CD14-positive monocyte (primary cell): ENCODE results near the gene TBC1D12. TPM values are rescaled to one million over a fixed set of nuclear protein-coding genes. Genes with fewer than 3 reads are reported as not detected.
"Not testable (repeated sequence)": the region's sequence is repeated elsewhere in the genome, so short reads cannot be mapped to it uniquely, and the experiment has no call there.

Experiments
- DNase-seq, 3 donors: peaks; one replicate each; pipeline ENCODE4 v3.0.0-alpha.2; 2011 to 2022
- H2AFZ ChIP-seq: 2 replicates; pipeline ENCODE4 v1.6.0; 2012; ENCODE audit warnings: mild to moderate bottlenecking, low read depth, low read length, inconsistent platforms; ENCODE audit not compliant: insufficient read depth, poor library complexity, severe bottlenecking
- H3K27ac ChIP-seq, 2 donors: 1 replicate in 1 of 2; 2 replicates in 1 of 2; pipeline ENCODE4 v1.5.1; 2012 to 2013; ENCODE audit warnings: low read length in 2 of 2, control low read depth in 1 of 2, inconsistent platforms in 1 of 2, low read depth in 1 of 2, mild to moderate bottlenecking in 1 of 2
- H3K27me3 ChIP-seq, 2 donors: one replicate each; pipeline versions ENCODE4 v1.6.0 to v1.6.1; 2011 to 2013; ENCODE audit warnings: low read length in 2 of 2; ENCODE audit not compliant: control insufficient read depth in 2 of 2, insufficient read depth in 2 of 2
- H3K36me3 ChIP-seq, 2 donors: replicated peaks in 1 of 2; 1 replicate in 1 of 2; 2 replicates in 1 of 2; pipeline versions ENCODE4 v1.5.1 to v1.6.1; 2012 to 2013; ENCODE audit warnings: low read length in 2 of 2, control low read depth in 1 of 2, inconsistent platforms in 1 of 2, mild to moderate bottlenecking in 1 of 2; ENCODE audit not compliant: insufficient read depth in 2 of 2, control insufficient read depth in 1 of 2
- H3K4me1 ChIP-seq, 2 donors: 1 replicate in 1 of 2; 2 replicates in 1 of 2; pipeline versions ENCODE4 v1.5.1 to v1.6.1; 2012 to 2013; ENCODE audit warnings: low read length in 2 of 2, control low read depth in 1 of 2, inconsistent platforms in 1 of 2, mild to moderate bottlenecking in 1 of 2, moderate library complexity in 1 of 2; ENCODE audit not compliant: insufficient read depth in 2 of 2, control insufficient read depth in 1 of 2
- H3K4me2 ChIP-seq: replicated peaks from 2 replicates; pipeline ENCODE3; 2012; ENCODE audit warnings: low read length, moderate library complexity, mild to moderate bottlenecking; ENCODE audit not compliant: poor library complexity, severe bottlenecking; ENCODE audit errors: extremely low read depth
- H3K4me3 ChIP-seq, 3 experiments: fragments of 200-600 bp in 1 of 3; sonication (generic) in 1 of 3; replicated peaks in 1 of 3; 1 replicate in 2 of 3; 2 replicates in 1 of 3; pipeline ENCODE4 v1.5.1; 2011 to 2013; ENCODE audit warnings: low read length in 3 of 3, mild to moderate bottlenecking in 3 of 3, control low read depth in 2 of 3, low read depth in 2 of 3, inconsistent platforms in 1 of 3, moderate library complexity in 1 of 3
- H3K79me2 ChIP-seq: 2 replicates; pipeline ENCODE4 v1.6.0; 2012; ENCODE audit warnings: mild to moderate bottlenecking, control low read depth, inconsistent platforms, low read length, moderate library complexity; ENCODE audit not compliant: insufficient read depth
- H3K9ac ChIP-seq: 2 replicates; pipeline ENCODE4 v1.6.0; 2017; ENCODE audit warnings: low read length, mild to moderate bottlenecking; ENCODE audit not compliant: insufficient read depth, poor library complexity, severe bottlenecking
- H3K9me3 ChIP-seq, 2 donors: replicated peaks in 1 of 2; 1 replicate in 1 of 2; 2 replicates in 1 of 2; pipeline versions ENCODE4 v1.5.1 to v1.6.1; 2012 to 2013; ENCODE audit warnings: low read length in 2 of 2, control low read depth in 1 of 2; ENCODE audit not compliant: control insufficient read depth in 1 of 2, insufficient read depth in 1 of 2
- H4K20me1 ChIP-seq: 2 replicates; pipeline ENCODE4 v1.6.0; 2012; ENCODE audit warnings: mild to moderate bottlenecking, low read length, control low read depth, moderate library complexity; ENCODE audit not compliant: insufficient read depth
- H3K27ac Mint-ChIP-seq, 7 donors: one replicate each; pipeline ENCODE4 v1.8.0; 2020; ENCODE audit warnings: mild to moderate bottlenecking in 7 of 7, mixed read lengths in 7 of 7, moderate library complexity in 6 of 7, inconsistent platforms in 2 of 7
- H3K27me3 Mint-ChIP-seq, 3 donors: one replicate each; pipeline ENCODE4 v1.8.0; 2021 to 2022; ENCODE audit warnings: low read depth in 3 of 3, mild to moderate bottlenecking in 3 of 3, mixed read lengths in 3 of 3, moderate library complexity in 3 of 3, inconsistent platforms in 1 of 3
- H3K36me3 Mint-ChIP-seq, 2 donors: one replicate each; pipeline ENCODE4 v1.8.0; 2020; ENCODE audit warnings: mixed read lengths in 2 of 2, inconsistent platforms in 1 of 2, mild to moderate bottlenecking in 1 of 2
- H3K4me1 Mint-ChIP-seq: one replicate; pipeline ENCODE4 v1.8.0; 2020; ENCODE audit warnings: mild to moderate bottlenecking, mixed read lengths
- H3K4me3 Mint-ChIP-seq, 2 donors: one replicate each; pipeline ENCODE4 v1.8.0; 2020; ENCODE audit warnings: mild to moderate bottlenecking in 2 of 2, mixed read lengths in 2 of 2, moderate library complexity in 1 of 2
- H3K9me3 Mint-ChIP-seq, 7 donors: one replicate each; pipeline ENCODE4 v1.8.0; 2020 to 2022; ENCODE audit warnings: mixed read lengths in 7 of 7, mild to moderate bottlenecking in 6 of 7, moderate library complexity in 6 of 7, inconsistent platforms in 2 of 7
- WGBS: methylation state at CpG from one replicate; pipeline ENCODE4 v1.1.5; 2013; ENCODE audit warnings: missing lambda C conversion rate; ENCODE audit not compliant: insufficient coverage; 5-methylcytosine and 5-hydroxymethylcytosine counted together
- intact Hi-C, 2 donors: fragments of 100-400 bp; cut with micrococcal nuclease; formaldehyde crosslinking; loops; one replicate each; pipeline versions ENCODE4 v1.15.0 to v1.15.1; 2023
- polyA plus RNA-seq, 3 donors: library from polyadenylated mRNA; depleted of rRNA in 1 of 3; unstranded in 2 of 3; stranded (reverse) in 1 of 3; fragments of 300-500 nt in 2 of 3; fragments of >200 nt in 1 of 3; fragmentation: Illumina TruSeq in 2 of 3; gene quantifications; 1 replicate in 2 of 3; 2 replicates in 1 of 3; pipeline ENCODE4 v1.2.3, GENCODE V29; 2012 to 2021
- TF ChIP-seq, protein P1 (sequence below): fragments of 200-600 bp; IDR thresholded peaks from one replicate; pipeline ENCODE4 v1.8.0; 2022; ENCODE audit warnings: antibody characterized with exemption, mild to moderate bottlenecking

The TBC1D12 gene
- polyA plus RNA-seq, 3 donors: 3.1 to 10.5 (median 3.4) TPM

DNA sequence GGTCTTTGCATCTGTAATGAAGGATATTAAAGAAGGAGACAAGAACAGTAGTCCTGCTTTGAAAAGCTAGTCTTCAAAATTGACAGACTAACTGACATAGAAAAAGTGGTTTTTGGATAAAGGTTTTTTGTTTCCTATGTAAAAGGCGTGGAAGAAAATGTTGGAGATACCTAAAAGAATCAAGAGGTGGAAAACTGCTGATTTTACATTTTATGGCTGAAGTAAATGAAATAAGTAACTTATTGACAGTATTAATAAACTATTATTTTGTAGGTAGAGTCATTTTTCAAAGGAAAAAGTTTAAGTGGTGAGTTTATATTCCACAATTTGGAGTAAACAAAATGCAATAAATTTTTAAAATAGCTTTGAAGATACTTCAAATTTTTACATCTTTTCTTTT is 130.7 kb downstream of the TBC1D12 start:
- H3K4me2 ChIP-seq: no peak overlapping the region

DNA sequence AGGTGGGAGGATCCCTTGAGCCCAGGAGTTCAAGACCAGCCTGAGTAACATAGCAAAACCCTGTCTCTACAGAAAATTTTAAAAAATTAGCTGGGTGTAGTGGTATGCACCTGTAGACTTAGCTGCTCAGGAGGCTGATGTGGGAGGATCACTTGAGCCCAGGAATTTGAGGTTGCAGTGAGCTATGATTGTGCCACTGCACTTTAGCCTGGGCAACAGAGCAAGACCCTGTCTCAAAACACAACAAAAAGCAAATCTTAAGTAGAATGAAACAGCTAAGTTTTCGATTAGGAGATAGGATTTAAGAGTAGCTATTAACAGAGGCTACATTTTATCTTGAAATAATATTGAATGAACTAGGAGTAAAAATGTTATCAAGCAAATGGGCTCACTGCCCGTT is 139.9 kb downstream of the TBC1D12 start:
- H3K4me1 Mint-ChIP-seq: peaks cover 25% of the 10 kb centered on the region
- H3K4me1 ChIP-seq: peaks cover 24 to 25% of the 10 kb centered on the region in 2 donors
- H2AFZ ChIP-seq, H3K9me3 Mint-ChIP-seq, H3K4me3 Mint-ChIP-seq, H3K9me3 ChIP-seq, H3K4me3 ChIP-seq, H3K9ac ChIP-seq, H3K27ac ChIP-seq, H3K36me3 Mint-ChIP-seq, H3K4me2 ChIP-seq, H3K27me3 ChIP-seq, H3K27me3 Mint-ChIP-seq, H4K20me1 ChIP-seq, H3K36me3 ChIP-seq, DNase-seq, intact Hi-C loops: not testable (repeated sequence)
- peak overlapping the region in 2 of 7 donors; percentile 44 to 50 for H3K27ac Mint-ChIP-seq
- H3K79me2 ChIP-seq: peaks cover 16% of the 10 kb centered on the region
- WGBS: 83% methylated on average over 1 of the region's 2 CpGs

More for the DNA sequence above, 130.7 kb downstream of the TBC1D12 start:
- Histone ChIP-seq H3K79me2 (no peaks in the 10 kb centered on the region), H3K27ac (no peak overlapping the region), H3K4me3 (no peak overlapping the region), H3K9me3 (no peaks in the 10 kb centered on the region), H3K27me3 (no peaks in the 10 kb centered on the region), H3K9ac (no peak overlapping the region), H3K36me3 (peaks cover 10 to 43% of the 10 kb centered on the region in 2 donors), H4K20me1 (no peaks in the 10 kb centered on the region), H3K4me1 (no peaks in the 10 kb centered on the region), H2AFZ (no peak overlapping the region)
- H3K4me1 Mint-ChIP-seq: no peaks in the 10 kb centered on the region
- WGBS: no CpG with 5 or more reads among the region's 1 CpG
- DNase-seq: no peak
- no peak overlapping the region for H3K4me3 Mint-ChIP-seq
- H3K36me3 Mint-ChIP-seq: peaks cover 16 to 19% of the 10 kb centered on the region in 2 donors
- intact Hi-C loops: no loop called here
- no peak overlapping the region for H3K27ac Mint-ChIP-seq
- H3K27me3 Mint-ChIP-seq: no peaks in the 10 kb centered on the region
- H3K9me3 Mint-ChIP-seq: peaks cover 0 to 1% (median 0%) of the 10 kb centered on the region in 7 donors
- TF ChIP-seq, protein P1, sequence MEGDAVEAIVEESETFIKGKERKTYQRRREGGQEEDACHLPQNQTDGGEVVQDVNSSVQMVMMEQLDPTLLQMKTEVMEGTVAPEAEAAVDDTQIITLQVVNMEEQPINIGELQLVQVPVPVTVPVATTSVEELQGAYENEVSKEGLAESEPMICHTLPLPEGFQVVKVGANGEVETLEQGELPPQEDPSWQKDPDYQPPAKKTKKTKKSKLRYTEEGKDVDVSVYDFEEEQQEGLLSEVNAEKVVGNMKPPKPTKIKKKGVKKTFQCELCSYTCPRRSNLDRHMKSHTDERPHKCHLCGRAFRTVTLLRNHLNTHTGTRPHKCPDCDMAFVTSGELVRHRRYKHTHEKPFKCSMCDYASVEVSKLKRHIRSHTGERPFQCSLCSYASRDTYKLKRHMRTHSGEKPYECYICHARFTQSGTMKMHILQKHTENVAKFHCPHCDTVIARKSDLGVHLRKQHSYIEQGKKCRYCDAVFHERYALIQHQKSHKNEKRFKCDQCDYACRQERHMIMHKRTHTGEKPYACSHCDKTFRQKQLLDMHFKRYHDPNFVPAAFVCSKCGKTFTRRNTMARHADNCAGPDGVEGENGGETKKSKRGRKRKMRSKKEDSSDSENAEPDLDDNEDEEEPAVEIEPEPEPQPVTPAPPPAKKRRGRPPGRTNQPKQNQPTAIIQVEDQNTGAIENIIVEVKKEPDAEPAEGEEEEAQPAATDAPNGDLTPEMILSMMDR: no peak
